ENCODE data around the gene ARHGAP45.

Gene ARHGAP45

DNA sequence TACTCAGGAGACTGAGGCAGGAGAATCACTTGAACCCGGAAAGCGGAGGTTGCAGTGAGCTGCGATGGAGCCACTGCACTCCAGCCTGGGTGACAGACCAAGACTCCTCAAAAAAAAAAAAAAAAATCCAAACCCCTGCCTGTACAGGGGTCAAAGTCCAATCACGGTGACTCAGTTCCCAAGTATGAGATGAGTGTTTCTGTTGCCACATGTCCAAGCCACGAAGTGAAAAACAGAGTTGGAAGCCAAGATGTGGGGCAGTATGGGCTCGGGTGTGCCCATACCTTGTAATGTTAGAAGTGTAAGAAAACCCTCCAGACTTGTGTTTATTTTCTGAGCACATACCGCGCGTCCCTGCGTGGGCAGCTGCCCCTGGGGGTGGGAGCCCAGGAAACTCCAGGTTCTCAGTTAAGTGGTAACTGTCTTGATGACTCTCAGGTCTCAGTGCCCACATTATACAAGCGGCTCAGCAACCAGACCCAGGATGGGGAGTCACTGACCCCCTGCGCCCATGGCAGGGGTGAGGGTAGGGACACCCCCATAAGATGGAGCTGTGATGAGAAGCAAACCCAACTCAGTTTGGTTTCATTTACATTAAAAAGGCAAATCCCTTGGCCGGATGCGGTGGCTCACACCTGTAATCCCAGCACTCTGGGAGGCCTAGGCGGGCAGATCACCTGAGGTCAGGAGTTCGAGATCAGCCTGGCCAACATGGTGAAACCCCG is 35.6 kb downstream of the ARHGAP45 start:
- no peak overlapping the region for H3K4me3 ChIP-seq (ENCODE audit: low read depth, low read length)

DNA sequence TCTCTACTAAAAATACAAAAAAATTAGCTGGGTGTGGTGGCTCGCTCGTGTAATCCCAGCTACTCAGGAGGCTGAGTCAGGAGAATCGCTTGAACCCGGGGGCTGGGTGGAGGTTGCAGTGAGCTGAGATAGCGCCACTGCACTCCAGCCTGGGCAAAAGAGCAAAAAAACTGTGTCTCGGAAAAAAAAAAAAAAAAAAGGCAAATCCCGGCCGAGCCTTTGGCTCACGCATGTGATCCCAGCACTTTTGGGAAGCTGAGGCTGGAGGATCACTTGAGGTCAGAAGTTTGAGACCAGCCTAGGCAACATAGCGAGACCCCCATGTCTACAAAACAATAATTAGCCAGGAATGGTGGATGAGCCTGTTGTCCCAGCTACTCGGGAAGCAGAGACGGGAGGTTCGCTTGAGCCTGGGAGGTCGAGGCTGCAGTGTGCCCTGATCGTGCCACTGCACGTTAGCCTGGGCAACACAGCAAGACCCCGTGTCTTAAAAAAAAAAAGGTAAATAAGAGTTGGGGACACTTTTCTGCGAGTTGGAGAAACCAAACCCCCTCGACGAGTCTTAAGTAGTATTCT is 36.3 kb downstream of the ARHGAP45 start:
- no peak overlapping the region for H3K4me3 ChIP-seq (ENCODE audit: low read depth, low read length)

DNA sequence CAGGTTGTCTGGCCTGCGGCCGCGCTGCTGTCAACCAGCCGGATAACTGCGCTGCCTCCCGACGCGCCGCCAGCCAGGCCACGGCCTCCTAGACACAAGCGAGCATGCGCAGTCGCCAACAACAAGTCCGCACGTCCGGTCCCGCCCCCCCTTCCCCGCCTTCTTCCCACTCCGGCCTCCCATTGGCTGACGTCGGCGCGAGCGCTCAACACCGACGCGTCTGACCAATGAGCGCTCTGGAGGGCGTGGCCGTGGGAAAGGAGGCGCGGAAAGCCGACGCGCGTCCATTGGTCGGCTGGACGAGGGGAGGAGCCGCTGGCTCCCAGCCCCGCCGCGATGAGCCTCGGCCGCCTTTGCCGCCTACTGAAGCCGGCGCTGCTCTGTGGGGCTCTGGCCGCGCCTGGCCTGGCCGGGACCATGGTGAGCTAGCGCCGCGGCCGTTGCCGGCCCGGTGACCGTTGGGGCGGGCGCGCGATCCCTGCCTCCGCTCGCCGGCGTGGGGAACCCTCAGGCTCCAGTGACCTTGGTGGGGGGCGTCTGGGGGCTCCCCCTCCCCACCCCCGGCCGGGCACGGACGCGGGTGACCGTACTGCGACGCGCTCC is 36.8 kb downstream of the ARHGAP45 start, which contains the start of gene GPX4:
TSS of gene GPX4 (plus strand) at position 287 of the 603 bp plus-strand sequence. CDS start at position 337, 50 bp downstream.
- H3K4me3 ChIP-seq (ENCODE audit: low read depth, low read length): peak within 1 kb of the TSS; percentile 72

DNA sequence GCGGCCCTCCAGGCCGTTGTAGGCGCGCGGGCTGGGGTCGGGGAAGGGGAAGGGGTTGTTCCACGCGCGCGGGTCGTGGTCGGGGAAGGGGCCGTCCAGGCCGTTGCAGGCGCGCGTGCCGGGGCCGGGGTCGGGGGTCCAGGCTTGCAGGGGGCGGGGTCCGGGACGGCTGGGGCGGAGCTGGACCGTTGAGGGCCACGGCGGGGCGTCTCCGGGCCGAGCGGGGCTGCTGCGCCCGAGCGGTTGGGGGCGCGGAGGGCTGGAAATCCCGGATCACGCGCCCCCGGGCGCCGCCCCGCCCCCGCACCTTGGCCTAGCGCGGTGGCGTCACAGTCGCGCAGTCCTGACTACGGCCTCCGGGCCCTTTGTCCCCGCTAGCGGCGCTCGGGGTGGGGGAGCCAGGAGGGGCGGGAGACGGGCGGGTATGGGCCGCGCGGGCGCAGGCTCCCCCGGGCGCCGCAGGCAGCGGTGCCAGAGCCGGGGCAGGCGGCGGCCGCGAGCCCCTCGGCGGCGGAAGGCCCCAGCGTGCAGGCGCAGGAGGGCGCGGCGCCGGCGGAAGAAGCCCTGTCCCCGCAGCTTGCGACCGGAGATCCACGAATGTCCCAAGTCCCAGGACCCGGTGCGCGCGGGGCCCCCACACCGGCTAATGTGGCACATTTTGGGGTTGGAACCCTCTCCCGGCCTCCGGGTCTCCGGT is 37.5 kb downstream of the ARHGAP45 start:
- peak overlapping the region; percentile 72 for H3K4me3 ChIP-seq (ENCODE audit: low read depth, low read length)

DNA sequence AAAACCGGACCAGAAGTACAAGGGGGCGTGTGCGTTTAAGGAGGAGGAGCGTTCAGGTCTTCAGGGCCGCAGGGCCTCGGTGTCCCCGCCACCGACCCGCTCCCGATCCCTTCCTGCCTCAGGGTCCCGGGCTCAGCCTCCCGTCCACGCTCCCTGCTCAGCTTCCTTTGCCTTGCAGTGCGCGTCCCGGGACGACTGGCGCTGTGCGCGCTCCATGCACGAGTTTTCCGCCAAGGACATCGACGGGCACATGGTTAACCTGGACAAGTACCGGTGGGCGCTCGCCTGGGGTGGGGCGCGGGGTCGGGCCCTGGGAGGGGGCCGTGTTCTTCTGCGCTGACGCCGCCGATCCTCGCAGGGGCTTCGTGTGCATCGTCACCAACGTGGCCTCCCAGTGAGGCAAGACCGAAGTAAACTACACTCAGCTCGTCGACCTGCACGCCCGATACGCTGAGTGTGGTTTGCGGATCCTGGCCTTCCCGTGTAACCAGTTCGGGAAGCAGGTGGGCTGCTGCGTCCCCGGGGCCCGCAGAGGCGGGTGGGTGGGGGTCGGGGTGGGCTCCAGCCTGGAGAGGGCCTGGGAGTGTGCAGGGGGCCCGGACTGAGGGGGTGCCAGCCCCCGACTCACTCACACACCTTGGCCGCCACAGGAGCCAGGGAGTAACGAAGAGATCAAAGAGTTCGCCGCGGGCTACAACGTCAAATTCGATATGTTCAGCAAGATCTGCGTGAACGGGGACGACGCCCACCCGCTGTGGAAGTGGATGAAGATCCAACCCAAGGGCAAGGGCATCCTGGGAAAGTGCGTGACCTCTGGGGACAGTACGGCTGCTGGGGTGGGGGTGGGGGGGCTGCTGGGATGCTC is 38.3 kb downstream of the ARHGAP45 start:
- peak overlapping the region; percentile 72 for H3K4me3 ChIP-seq (ENCODE audit: low read depth, low read length)

DNA sequence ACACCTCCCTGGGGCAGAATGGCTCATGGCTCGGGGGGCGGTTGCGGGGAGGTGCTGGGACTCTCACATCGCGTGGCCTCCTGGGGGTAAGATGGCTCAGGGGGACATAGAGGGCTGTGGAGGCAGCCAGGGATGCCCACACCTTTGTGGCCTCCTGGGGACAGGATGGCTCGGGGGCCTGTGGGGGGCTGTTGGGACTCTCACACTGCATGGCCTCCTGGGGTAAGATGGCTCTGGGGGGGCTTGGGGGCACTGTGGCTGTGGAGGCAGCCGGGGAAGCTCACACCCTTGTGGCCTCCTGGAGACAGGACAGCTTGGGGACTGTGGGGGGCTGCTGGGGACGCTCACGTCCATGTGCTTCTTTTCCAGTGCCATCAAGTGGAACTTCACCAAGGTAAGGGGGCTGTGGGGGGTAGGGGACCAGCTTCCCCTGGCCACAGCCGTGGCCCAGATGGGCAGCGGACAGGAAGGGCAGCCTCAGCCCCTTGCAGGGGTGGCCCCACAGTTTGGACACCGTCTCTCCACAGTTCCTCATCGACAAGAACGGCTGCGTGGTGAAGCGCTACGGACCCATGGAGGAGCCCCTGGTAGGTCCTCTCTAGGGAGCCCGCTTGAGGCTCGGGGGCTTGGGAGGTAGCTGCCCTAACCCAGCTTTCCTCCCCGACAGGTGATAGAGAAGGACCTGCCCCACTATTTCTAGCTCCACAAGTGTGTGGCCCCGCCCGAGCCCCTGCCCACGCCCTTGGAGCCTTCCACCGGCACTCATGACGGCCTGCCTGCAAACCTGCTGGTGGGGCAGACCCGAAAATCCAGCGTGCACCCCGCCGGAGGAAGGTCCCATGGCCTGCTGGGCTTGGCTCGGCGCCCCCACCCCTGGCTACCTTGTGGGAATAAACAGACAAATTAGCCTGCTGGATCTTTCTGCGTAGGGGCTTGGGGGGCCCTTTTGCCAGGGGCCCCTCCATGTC is 39.2 kb downstream of the ARHGAP45 start:
- H3K4me3 ChIP-seq (ENCODE audit: low read depth, low read length): no peak overlapping the region

DNA sequence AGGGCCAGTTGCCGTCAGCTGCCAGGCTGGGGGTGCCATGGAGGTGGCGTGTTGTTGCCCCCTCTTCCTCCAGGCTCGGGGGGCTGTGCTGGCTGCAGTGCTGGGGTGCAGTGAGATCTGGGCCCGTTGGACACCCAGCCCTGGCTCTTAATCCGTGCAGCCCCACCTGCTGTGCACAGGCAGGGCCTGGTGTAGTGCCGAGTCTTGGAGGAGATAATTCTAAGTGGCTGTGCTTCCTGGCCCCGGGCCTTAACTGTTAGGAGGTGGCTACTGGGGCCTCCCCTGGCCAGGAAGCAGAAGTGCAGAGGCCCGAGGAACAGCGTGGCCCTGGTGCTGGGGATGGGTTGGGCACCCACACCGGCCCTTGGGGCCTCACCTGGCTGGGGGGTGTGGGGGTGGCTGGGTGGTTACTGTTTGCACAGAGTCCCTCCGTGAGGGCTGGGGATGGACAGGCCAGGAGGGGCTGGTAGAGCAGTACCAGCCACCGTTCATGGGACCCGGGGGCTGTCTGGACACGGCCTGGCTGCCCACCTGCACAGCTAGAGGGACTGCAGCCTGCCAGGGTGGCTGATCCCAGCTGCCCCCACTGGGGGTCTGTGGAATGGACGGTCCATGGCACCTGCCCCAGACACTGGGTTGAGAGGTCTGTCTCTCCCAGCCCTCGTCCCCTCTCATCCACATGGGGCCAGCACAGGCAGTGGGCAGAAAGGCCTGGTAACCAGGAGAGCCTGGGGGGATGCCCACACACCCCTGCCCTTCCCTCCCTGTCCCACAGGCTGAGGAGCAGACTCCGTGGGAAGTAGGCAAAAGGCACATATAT is 40.1 kb downstream of the ARHGAP45 start:
- H3K4me3 ChIP-seq (ENCODE audit: low read depth, low read length): no peak overlapping the region

DNA sequence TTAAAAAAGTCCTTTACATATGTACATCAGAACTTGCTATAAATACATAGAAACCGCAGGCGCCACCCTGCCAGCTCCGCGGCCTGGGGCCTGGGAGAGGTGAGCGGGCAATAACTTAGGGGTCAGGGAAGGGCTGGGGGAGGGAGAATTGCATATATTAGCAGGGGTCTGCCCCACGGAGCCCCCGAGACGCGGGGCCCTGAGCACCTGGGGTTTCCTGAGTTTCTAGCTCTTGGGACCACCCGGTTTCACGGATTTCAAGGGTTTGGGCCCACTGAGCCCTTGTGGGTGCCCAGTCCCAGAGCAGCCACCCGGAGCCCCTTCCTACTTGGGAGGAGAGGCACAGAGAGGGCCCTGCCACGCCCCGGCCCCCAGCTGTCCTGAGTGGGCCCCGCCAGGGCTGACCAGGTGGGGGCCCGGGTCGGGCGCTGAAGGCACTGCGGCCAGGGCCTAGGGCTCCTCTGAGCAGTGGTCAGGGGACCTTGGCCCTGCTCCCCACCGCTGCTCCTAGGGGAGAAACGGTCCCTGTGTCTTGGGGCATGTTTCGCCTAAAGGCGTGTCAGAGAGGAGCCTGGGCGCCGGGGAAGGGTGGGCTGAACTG is 40.8 kb downstream of the ARHGAP45 start:
- H3K4me3 ChIP-seq (ENCODE audit: low read depth, low read length): no peak overlapping the region

DNA sequence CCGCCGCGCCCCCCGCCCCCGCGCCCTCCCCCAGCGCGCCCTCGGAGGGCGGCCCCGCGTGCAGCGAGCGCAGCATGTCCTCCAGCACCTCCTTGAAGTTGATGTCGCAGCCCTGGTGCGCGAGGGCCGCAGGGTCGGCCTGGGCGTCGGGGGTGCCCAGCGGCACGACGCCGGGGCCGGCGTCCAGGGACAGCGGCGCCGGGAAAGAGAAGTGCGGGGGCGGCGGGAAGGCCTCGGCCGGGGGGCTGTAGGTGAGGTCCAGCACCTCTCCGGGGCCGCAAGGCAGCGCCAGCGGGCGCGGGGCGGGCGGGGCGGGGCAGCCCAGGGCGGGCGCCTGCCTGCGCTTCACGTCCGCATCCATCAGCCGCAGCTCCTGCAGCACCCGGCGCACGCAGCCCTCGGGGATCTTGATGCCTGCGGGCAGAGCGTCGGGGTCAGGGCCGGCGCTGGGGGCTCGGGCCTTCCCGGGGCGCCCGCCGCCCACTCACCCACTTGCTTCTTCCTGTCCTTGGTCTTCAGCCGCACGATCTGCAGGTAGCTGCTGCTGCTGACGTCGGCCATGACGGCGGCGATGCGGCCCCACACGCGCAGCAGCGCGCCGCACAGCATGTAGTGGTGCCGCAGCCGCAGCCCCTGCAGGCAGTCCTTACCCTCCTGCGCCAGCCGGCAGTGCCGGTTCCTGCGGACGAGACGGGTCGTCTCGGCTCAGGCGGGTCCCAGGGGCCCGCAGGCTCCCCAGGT is 41.5 kb downstream of the ARHGAP45 start:
- H3K4me3 ChIP-seq (ENCODE audit: low read depth, low read length): no peak overlapping the region

DNA sequence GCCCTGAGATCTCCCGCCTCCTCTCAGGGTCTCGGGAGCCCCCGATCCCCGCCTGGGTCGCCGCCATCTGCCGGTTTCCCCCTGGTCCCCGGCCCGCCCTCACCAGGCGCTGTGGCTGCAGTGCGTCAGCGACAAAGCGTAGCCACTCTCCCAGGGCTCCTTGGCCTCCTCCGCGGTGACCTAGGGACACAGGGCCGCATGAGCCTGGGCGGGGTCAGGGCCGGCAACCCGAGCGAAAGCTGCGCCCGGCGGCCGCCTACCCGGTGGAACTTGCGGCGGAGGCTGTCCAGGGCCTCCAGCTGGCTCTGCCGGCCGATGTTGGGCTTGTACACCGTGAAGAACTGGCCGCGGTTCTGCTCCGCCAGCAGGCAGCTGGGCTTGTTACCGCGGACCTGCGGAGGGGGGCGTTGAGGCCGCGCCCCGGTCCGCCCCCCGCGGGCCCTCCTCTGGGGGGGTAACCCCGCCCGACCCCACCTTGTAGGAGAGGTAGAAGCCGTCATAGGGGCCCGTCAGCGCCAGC is 42.1 kb downstream of the ARHGAP45 start:
- no peak overlapping the region for H3K4me3 ChIP-seq (ENCODE audit: low read depth, low read length)

DNA sequence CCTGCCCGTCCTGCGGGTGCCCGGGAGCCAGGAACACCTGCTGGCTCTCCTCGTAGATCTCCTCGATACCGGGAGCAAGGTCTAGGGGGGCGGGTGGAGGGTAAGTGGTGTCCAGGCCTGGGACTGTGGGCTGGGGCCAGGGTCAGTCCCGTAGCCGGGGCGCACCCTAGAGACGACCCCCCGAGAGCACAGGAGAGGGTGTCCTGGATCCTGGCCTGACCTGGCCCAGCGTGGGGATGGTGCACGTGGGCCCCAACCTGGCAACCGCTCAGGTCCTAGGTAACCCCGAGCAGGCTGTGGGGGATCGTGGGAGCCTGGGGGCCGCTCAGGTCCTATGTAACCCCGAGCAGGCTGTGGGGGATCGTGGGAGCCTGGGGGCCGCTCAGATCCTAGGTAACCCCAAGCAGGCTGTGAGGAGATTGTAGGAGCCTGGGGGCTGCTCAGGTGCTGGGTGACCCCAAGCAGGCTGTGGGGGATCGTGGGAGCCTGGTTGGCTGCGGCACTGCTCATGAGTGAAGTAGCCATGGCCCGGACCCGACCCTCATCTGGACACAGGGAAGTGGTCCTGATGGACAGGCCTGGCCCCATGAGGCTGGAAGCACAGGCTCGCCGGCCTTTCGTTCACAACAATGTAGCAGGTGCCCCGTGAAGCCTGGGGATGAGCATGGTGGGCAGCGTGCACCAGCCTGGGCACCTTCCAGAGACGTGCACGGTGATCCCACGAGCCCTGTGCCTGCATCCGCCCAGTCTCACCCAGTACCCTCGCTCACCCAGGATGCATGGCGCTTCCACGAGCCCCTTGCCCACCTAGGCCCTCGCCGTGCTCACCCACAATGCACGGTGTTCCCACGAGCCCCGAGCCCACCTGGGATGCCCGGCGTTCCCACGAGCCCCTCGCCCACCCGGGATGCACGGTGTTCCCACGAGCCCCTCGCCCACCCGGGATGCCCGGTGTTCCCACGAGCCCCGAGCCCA is 43.0 kb downstream of the ARHGAP45 start:
- H3K4me3 ChIP-seq (ENCODE audit: low read depth, low read length): no peak overlapping the region

DNA sequence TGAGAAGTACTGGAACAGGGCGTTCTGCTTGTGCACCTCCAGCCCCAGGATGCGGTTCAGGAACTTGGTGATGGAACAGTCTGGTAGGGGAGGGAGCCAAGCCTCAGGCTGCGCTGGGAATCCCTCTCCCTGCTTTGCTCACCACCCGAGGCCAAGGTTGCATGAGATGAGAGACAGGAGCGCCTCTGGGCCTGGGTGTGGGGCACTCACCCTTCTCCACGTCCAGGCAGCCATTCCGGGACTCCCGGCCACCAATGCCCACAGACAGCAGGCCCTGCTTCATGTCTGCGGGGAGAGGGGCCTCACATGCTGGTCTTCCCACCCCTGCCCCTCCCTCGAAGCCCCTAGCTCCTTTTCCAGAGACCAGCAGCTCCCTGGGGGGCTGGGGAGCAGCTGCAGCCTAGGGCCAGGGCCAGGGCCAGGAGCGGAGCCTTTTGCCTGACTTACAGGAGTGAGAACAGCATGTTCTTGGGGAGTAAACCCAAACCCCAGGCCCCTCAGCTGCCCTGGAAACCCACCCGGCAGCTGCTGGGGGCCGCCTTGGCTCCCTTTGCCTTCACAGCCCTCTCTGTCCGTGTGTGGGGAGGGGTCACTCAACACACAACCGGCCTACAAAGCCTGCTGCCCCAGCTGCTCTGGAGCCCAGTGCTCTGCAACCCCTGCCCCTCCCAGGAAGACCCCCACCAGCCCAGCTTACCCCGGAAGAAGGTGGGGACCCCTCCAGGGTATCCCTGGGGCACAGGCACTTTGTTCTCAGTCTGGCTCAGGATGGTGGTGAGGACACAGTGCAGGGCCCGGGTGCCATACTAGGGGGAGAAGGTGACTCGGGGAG is 44.1 kb downstream of the ARHGAP45 start:
- no peak overlapping the region for H3K4me3 ChIP-seq (ENCODE audit: low read depth, low read length)

DNA sequence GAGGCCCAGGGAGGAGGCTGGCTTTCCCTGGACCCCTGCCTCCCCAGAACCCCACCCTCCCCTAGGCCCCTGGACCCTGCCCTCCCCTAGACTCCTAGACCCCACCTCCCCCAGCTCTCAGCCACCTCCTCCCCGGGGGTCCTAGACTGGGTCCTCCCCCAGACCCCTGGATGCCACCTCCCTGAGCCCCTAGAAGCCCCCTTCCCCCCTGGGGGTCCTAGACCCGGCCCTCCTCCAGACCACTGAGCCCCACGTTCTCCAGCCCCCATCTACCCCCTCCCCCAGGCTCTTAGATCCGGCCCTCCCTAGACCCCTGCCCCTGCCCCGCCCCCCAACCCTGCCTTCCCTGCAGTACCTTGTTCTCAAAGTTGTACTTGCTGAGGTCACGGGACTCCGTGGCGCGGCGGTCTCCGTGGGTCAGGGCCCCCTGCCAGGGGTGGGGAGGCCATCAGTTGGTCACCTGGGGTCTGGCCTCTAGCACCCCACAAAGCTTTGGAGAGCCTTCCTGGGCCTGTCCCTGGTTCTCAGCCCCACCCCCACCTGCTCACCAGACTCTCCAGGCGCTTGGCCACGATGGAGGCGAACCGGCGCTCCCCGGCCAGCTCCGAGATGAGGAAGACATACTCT is 44.8 kb downstream of the ARHGAP45 start:
- H3K4me3 ChIP-seq (ENCODE audit: low read depth, low read length): no peak overlapping the region

DNA sequence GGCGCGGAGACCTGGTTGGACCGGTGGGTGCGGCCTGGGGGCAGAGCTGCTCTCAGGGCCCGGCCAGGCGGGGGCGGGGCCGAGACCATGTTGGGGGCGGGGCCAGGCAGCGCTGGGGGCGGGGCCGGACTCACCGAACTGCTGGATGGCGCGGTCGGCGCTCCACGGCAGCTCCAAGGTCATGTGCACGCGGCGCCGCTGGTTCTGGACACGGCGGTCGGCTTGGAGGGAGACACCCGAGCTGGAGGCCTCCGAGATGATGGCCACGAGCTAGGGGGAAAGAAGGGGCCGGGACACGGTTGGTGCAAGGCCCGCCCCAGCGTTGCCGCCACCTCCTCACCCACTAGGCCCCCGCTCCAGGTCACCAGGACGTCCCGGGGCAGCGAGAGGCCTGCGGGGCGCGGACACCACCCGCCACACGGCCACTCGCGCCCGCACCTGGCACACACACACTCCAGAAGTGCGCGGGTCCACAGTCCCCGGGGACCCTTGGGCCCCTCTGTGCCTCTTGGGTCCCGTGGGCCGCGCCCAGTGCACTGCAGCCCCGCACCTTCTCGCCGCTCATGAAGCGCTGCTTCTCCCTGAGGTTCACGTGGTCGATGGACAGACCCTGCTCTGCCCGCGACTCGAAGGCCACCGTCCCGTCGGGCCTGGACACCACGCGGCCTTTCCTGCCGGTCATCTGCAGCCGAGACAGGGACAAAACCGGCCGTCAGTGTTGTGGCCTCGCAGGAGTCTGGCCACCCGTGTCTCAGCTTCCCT is 45.5 kb downstream of the ARHGAP45 start:
- H3K4me3 ChIP-seq (ENCODE audit: low read depth, low read length): no peak overlapping the region
